HL-60/S4 treated with retinoic acid at 250 ng/mL for 4 days and 3 days (cell line): ENCODE data around the gene CRYGB.

Experiments used
- in situ Hi-C: fragments of 300-500 bp; cut with MboI; formaldehyde crosslinking; loops from 2 replicates; pipeline ENCODE4 v1.7.0; 2022; ENCODE audit warnings: low sequenced_read_pairs

The CRYGB gene

GRCh38 chr2:208146006-208146405 is at the start of gene CRYGB:
Gene CRYGB (minus strand): TSS chr2:208146158. CDS start chr2:208146120, 38 bp downstream.
- in situ Hi-C loops, result no loop called here

GRCh38 chr2:208195531-208195930 is 49.6 kb upstream of the CRYGB start:
- in situ Hi-C loops, result no loop called here

- in situ Hi-C loops, result no loop called here
These were observed 46.8 kb upstream of the CRYGB start for GRCh38 chr2:208192611-208193236.

- in situ Hi-C loops, result no loop called here
These were observed 44.0 kb upstream of the CRYGB start, which contains the start of gene C2orf80 for GRCh38 chr2:208189810-208190503. Gene C2orf80 (minus strand): TSS chr2:208190030. CDS start chr2:208186986, 3,044 bp downstream.

GRCh38 chr2:208189069-208189809 is 43.3 kb upstream of the CRYGB start:
- in situ Hi-C loops, result no loop called here

- in situ Hi-C loops, result no loop called here
These were observed 40.9 kb upstream of the CRYGB start for GRCh38 chr2:208186893-208187292.

GRCh38 chr2:208186465-208186864 is 40.5 kb upstream of the CRYGB start:
- in situ Hi-C loops, result no loop called here

- in situ Hi-C loops, result no loop called here
These were observed 38.2 kb upstream of the CRYGB start for GRCh38 chr2:208183972-208184705.

GRCh38 chr2:208183526-208183925 is 37.6 kb upstream of the CRYGB start:
- in situ Hi-C loops, result no loop called here

GRCh38 chr2:208182835-208183234 is 36.9 kb upstream of the CRYGB start:
- in situ Hi-C loops, result no loop called here

GRCh38 chr2:208179028-208179609 is 33.2 kb upstream of the CRYGB start:
- in situ Hi-C loops, result no loop called here

- in situ Hi-C loops, result no loop called here
These were observed 29.8 kb upstream of the CRYGB start for GRCh38 chr2:208175840-208176153.

GRCh38 chr2:208175069-208175839 is 29.3 kb upstream of the CRYGB start:
- in situ Hi-C loops, result no loop called here

GRCh38 chr2:208174144-208174543 is 28.2 kb upstream of the CRYGB start:
- in situ Hi-C loops, result no loop called here

- in situ Hi-C loops, result no loop called here
These were observed 26.2 kb upstream of the CRYGB start for GRCh38 chr2:208172125-208172524.

- in situ Hi-C loops, result no loop called here
These were observed 19.2 kb upstream of the CRYGB start for GRCh38 chr2:208164951-208165755.

- in situ Hi-C loops, result no loop called here
These were observed 17.5 kb upstream of the CRYGB start, which contains the start of gene CRYGA for GRCh38 chr2:208163489-208163888. Gene CRYGA (minus strand): TSS chr2:208163589. CDS start chr2:208163556, 33 bp downstream.

- in situ Hi-C loops, result no loop called here
These were observed 10.5 kb upstream of the CRYGB start for GRCh38 chr2:208156439-208156838.

GRCh38 chr2:208153156-208153555 is 7.2 kb upstream of the CRYGB start:
- in situ Hi-C loops, result no loop called here
